Stimulated activated naive CD4-positive, alpha-beta T cell (primary cell): ENCODE measurements around the gene DMRT3.

Experiments
- DNase-seq, 6 experiments: peaks; one replicate each; lab custom pipeline; 2025; lab: John Stamatoyannopoulos, UW

Gene DMRT3, protein sequence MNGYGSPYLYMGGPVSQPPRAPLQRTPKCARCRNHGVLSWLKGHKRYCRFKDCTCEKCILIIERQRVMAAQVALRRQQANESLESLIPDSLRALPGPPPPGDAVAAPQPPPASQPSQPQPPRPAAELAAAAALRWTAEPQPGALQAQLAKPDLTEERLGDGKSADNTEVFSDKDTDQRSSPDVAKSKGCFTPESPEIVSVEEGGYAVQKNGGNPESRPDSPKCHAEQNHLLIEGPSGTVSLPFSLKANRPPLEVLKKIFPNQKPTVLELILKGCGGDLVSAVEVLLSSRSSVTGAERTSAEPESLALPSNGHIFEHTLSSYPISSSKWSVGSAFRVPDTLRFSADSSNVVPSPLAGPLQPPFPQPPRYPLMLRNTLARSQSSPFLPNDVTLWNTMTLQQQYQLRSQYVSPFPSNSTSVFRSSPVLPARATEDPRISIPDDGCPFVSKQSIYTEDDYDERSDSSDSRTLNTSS

DNA sequence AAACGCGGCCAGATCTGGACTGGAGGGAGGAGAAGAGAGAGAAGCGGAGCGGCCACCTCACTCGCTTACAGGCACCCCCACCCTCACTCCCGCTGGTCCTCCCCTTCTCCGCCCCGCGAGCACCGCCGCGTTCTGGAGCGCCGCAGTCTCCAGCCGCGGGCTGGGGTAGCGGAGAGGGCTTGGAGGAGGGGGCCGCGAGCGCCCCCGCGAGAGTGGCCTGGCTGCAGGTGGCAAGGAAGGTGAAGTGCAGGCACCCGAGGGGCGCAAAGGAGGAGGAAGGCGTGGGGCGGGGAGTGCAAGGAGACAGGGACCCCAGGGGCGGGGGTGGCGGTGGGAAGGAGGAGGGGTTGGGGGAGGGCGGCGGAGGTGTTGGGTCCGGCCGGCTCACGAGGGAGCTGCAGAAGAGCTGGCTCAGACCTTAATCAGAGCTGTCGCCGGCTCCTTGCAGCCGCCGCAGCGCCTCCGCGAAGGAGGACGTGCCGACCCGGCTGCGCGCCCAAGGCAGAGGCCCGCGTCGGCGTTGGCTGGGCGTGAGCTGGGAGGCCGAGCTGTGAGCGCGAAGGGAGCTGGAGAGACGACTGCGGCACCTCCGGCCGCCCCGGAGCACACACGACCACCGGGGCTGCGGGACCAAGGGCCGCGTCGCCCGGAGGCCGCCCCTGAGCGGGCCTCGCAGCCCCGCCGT, at the start of gene DMRT3:
TSS of gene DMRT3 (plus strand) at position 398 of the 685 bp plus-strand sequence. CDS start 347 bp downstream, outside the sequence.
- no peak for DNase-seq

DNA sequence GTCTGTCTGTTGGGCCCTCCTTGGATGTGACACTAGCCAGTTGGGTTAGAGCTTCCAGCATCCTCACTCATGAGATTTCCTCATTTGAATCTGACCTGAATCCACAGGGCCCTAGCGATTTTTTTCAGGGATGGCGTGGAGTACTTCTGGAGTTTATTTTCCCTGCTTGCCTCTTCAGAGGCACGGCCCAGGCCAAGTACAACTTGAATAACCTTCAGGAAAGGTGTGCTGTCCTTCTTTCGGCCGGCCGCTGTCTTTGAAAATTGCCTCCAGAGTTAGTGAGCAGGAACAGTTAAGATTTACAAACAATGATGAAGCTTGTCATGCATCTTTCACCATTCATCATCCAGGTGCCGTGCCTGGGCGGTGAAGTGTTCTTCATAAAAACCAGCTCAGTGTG, 49.5 kb upstream of the DMRT3 start:
- no peak for DNase-seq

DNA sequence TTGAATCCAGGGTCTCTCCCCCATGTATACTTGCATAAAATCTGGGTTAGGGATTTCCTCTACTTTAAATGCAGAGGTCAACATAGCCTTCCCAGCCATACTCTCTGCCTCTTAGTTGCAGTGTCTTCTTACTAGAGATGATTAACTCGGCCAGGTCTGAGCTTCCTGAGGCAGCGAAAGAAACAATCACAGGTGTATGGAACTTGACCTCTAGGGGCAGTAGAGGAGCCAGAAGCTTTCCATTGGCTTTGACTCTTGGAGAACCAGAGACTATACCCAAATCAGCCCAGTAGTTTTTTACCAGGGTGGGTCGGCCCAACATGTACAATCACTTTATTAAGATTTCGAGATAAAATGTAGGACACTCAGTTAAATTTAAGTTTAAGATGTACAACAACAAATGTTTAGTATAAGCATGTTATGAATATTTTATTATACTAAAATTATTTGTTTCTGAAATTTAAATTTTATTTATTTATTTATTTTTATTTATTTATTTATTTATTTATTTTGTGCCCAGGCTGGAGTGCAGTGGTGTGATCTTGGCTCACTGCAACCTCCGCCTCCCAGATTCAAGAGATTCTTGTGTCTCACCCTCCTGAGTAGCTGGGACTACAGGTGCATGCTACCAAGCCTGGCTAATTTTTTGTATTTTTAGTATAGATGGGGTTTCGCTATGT, 48.0 kb upstream of the DMRT3 start:
- DNase-seq: no peak

DNA sequence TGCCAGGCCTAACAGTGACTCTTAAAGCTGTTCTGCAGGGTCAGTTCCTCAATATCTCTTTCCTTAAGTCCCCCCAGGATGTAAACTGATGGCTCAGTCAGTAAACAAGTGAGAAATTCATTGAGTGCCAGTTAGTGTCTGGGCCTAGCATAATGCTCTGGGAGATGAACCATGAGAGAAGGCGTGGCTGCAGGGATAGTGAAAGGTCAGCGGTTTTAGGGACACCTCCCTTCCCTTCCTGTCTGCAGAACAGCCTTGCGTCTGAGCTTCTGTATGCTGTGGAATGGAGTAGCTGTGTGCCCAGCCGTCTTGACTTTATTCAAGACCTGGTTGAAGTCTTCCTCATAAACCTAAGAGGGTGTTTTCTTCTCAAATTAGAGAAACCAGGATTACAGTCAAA, 46.7 kb upstream of the DMRT3 start:
- no peak for DNase-seq

DNA sequence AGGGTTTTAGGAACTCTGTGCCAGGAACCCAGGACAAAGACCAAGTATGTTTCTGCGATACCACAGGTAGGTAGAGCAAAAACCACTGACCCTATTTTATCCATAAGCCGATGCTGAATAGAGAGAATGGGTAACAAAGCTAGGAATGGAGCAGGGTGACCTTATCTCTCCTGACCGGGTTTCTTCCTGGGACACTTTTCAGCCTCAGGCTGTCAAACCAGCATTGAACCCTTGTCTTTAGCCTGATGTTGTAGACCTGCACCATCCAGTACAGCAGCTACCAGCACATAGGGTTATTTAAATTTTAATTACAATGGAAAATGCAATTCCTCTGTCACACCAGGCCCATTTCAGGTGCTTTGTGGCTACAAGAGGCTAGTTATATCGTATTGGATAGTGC, 43.1 kb upstream of the DMRT3 start:
- no peak for DNase-seq

DNA sequence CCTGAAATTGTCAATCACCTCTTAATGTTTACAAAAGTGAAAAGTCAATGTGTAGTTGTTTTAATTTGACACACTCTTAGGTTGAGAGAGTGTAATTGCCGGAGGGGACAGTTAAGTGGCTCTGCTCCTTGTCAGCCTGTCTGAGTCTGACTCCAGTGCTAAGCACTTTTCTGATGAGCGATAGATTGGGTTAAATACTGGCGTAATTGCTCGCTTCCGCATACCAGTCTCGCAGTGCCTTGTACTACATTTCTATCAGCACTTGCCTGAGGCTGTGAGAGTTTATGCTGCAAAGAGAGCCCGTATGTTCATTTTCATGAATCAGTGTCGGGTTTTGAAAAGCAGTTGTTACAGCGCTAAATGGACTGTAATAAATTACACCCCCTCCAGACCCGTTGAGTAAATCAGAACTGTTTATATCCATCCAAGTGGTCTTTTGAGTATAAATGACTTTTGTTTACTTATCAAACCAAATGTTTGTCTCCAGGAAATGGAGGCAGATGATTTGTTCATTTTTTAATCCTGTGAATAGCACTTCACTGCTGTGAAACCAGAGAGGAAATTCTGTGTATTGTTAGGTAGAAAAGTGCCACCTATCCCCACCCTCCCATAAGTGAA, 41.0 kb upstream of the DMRT3 start:
- DNase-seq: no peak

DNA sequence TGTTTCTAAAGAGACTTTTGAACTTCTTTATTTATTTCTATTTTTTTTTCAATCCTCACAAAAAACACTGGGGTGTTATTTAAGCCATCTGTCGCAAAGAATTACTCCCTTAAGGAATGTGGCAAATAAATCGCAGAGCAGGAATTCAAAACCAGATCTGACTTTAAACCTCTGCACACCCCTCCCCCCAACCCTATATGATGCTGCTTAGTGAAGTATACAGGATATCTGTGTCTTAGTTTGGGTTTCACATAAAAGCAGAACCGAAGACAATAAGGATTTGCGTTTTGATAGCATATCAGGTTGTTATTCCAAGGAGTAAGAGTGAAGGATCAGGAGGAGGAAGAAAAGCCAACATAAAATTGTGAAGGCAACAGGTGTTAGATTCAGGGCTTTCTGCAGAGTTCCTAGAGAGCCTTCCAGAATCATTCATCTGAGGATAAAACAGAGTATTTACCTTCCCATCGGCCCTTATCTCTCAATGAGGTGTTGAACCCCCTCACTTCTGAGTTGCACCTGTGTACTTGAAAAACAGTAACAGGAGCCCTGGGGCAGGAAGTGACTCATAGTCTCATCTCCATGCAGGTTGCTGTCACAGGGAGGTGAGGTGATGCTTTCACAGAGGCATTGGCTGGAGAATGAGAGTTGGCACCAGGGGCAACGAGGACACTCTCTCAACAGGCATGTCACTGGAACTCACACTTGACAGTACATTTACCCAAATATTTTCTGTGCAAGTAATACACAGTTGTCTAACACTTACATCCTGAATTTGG, 33.5 kb upstream of the DMRT3 start:
- no peak for DNase-seq

DNA sequence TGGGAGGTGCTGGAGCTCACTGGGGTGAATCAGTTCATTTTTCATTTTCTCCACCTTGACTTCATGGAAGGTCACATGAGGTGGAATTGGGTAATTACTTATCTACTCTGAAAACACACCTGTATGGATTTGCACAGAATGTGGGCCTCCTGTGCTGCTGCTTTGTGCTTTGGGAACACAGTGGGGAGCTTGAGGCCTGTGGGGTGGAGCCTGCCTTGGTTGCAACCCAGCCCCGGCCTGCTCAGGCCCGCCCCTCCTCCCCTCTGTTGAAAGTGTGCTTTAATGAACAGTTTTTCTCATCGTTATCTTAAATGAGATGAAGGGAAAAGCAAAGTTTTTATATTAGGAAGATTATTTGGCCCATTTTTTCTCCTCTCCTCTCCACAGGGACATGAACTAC, 28.5 kb upstream of the DMRT3 start:
- DNase-seq: no peak

DNA sequence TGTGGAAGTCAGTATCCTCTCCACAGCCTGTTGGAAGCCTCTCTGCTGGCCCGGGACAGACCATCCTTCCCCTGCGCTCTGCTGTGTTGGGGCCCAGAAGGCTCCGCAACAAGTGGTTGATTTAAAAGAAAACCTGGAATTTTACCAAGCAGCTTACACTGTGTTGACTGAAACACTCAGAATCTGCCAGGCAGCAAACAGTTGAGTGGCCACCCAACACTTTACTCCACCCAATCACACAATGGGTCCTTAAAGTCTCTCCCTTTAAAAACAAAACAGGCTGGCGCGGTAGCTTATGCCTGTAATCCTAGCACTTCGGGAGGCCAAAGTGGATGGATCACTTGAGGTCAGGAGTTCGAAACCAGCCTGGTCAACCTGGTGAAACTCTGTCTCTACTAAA, 28.0 kb upstream of the DMRT3 start:
- no peak for DNase-seq

DNA sequence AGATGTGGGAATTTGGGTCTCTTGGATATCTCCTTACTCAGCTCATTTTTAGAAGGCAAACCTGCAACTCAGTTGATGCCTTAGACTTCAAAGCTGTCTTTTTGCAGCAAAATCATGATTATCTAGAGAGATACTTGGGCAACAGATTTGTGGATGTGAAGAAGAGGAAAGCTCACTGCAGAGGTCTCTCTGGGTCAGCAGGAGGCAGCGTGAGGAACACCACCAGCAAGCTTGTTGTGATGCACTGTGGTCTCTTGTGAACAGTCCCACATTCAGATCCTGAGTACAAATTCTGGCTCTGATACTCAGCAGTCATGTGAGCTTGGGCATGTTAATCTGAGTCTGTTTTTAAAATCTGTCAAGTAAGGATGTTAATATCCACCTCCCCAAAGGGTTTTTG, 26.3 kb upstream of the DMRT3 start:
- DNase-seq: no peak

DNA sequence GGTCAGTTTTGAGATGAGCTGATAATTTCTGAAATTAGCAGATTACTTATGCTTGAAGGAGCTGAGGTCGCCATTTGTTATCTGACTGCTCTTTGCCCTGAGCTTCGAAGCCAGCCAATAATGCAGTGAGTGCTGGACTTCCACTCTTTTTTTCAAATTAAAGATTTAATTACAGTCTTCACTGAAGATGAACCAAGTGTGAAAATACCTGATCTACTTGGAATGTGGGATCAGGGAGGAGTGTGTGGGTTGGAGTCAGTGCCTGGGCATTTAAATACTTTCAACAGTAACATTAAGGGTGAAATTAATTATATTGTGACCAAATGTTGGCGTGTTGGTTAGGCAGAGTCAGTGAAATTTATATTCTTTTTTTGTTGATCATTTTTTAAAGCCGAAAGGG, 23.9 kb upstream of the DMRT3 start:
- no peak for DNase-seq

DNA sequence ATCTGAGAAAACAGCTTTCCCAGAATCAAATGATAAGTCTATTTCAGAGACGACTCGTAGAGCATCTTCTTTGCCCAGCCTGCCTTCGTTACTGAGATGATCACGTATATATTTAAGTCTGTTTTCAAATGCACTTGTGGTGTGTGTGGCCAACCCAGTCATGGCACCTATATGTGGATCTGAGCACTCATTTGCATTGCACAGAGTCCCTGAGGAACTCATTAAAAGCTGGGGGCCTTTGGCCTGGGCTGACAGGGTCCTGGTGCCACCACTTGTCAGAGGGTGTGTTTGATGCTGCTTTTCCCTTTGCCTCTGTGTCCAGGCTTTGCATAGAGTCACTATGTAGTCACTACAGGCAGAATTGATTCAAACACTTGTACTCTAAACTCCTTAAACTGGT, 17.4 kb upstream of the DMRT3 start:
- DNase-seq: no peak

DNA sequence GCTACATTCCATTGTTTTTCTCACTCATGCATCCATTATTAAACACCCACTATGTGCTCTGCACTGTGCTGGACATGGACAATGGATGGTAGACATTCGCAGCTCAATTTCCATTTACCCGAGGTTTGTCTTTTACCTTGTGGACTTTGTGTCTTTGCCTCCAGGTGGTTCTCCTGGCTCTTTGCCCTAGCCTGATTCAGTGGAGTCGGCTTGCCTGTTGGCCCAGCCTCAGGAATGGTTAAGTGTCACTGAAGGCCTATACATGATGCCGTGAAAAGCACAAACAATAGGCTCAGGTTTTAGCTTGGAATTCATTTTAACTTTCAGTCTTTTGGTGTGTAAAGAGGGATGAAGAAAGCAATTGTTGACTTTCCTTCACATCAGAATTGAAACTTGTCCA, 16.5 kb upstream of the DMRT3 start:
- no peak for DNase-seq

DNA sequence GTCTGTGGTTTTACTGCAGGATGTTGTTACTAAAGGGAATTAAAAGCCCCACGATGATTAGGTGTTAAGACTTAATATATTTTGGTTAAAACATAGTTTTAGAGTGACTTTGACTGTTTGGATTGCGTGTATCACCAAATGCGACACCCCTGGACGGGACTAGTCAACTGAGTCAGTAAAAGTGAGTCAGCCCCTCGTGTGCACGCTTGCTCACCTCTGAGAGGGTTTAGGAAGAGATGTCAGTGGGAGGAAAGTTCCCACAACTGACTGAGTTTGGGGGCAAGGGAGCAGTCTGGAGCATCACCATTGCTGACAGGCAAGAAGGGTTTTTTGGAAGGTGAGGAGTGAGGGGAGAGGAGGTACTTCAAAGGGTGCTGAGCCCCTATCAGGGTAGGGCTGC, 14.4 kb upstream of the DMRT3 start:
- no peak for DNase-seq

DNA sequence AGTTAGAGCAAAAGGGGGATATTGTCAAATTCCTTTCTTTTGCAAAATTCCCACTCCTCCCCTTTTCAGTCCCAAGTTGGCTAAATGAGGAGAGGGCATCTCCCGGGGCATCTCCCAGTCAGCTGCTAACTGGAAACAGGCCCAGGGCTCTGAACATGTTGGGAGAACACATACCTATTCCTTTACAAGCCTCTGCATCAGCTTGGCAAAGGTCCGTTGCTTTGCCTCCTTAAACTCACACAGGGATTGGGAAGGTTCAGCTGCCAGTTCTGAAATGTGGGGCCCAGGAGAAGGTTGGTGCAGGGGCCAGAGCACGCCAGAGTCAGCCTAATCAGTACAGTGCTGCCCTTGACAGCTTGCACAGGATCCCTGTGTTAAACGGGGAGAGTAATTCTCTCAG, 11.0 kb upstream of the DMRT3 start:
- no peak for DNase-seq

DNA sequence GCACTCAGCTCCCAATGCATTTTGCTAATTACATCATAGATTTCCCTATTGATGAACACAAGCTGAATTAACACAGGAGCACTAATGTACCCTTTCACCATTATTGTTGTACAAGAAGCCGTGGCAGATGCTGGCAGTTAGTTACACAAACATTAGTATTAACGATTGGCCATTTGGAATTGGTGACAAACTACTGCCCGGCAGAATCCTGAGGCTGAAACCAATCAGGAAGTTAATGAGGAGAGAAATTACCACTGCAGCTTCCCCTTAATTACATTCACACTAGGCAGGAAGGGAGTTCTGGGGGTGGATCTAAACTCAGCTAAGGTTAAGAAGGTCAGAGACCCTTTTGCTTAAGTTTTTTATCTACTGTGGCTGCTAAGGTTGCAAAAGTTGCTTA, 9.6 kb upstream of the DMRT3 start:
- no peak for DNase-seq

DNA sequence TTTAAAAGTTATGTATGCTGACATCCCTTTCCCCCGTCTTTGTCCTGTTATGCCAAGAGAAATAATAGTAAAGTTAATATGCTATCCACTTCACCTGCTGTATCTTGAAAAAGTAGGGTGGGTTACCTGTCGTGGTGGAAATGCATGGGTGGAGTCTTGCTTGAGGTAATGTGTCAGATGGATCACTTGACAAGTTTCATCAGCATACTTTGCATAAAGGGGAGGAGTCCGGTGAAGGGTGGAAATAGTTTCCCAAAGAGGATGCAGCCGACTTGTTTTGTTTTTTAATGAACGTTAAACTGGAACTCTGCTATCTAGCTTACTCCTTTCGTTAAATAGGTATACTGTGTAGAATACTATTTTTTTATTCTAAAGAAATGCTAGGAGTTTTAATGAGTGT, 9.0 kb upstream of the DMRT3 start:
- DNase-seq: no peak

DNA sequence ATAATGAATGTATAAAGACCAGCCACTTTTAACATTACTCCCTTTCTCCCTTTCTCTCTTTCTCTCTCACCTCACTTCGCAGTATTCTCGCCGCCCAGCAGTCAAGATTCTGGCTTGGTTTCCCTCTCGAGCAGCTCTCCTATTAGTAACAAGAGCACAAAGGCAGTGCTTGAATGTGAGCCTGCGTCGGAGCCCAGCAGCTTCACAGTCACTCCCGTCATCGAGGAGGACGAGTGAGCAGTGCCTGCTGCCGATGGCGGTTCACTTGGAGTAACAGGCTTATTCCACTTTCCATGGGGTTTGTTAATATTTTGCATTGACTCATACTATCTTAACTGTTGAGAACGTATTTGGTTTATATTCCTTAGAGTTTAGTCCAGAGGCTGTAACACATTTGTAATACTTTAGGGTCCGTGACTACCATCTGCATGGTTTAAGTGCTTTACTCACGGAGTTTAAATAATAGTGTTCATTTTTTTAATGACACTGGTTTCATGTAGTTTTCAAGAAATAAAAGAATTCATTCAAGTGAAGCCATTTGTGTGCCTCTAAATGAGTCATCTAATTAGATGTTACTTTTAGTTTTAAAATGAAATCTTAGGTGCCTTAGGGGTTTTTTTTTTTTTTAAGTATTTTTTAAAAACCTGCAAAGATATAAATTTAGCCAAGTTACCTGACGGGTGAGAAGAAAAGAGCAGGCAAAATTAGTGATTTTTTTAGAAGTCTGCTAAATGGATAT, 8.4 kb upstream of the DMRT3 start:
- no peak for DNase-seq

DNA sequence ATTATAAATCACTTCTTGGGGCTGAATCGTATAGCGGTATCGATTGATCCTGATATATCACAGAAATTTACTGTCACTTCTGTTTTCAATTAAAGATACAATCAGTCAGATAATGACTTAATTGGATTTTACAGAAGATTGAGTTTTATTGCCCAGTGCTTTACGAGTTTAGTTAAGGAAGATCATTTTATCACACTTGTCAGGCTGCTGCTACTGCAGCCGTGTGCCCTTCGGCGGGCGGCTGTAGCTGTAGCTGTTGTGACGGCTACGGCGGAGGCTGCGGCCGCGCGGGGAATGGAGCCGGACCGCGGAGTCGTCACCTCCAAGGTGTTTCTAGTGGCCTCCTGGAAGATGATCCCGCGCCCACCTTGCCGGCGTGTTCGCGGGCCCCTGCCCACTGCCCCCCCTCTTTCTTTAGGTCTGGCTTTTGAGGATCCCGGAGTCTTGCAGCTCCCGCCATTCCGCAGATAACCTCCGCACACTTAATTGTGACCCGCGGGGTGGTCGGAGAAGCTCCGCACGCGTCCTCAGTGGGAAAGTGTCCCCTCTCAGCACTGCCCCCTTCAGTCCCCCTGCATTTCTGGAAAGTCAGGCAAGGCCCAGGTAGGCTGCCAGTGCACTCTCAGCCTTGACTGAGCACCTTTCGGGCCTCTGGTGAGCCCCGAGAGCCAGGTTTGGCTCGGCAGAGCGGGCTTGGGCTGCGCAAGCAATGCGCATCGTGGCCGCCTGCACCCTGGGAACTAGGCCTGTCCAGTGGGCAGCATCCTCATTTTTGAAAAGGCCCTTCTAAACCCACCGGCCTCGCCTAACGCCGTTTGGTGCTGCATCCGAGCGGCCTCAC, 6.9 kb upstream of the DMRT3 start:
- no peak for DNase-seq
